Aorta (tissue), 5 donors: Measurements from ENCODE around the gene TBC1D19. TPM values are rescaled to one million over a fixed set of nuclear protein-coding genes. Genes with fewer than 3 reads are reported as not detected.
"Not testable (repeated sequence)": the region's sequence is repeated elsewhere in the genome, so short reads cannot be mapped to it uniquely, and the experiment has no call there.

ENCODE experiments used
- ATAC-seq: fragments of 200-7000 bp; cut with Tn5 transposase; one replicate; pipeline ENCODE4 v1.9.1; 2022; ENCODE audit warnings: moderate library complexity; ENCODE audit not compliant: low FRiP score
- DNase-seq, 2 donors: peaks; one replicate each; pipeline ENCODE4 v3.0.0-alpha.2; 2020
- H3K27ac ChIP-seq, 2 donors: one replicate each; pipeline ENCODE4 v1.5.1; 2013; ENCODE audit warnings: low read length in 2 of 2, mild to moderate bottlenecking in 2 of 2, moderate library complexity in 2 of 2, control low read depth in 1 of 2, inconsistent platforms in 1 of 2, low read depth in 1 of 2
- H3K27me3 ChIP-seq, 2 donors: one replicate each; pipeline ENCODE4 v1.6.1; 2013; ENCODE audit warnings: control low read depth in 1 of 2, low read length in 1 of 2, mild to moderate bottlenecking in 1 of 2, moderate library complexity in 1 of 2; ENCODE audit not compliant: insufficient read depth in 2 of 2, control insufficient read depth in 1 of 2
- H3K36me3 ChIP-seq, 2 donors: one replicate each; pipeline ENCODE4 v1.6.1; 2013; ENCODE audit warnings: control low read depth in 1 of 2, low read length in 1 of 2, mild to moderate bottlenecking in 1 of 2; ENCODE audit not compliant: insufficient read depth in 2 of 2, control insufficient read depth in 1 of 2
- H3K4me1 ChIP-seq, 2 donors: one replicate each; pipeline ENCODE4 v1.6.1; 2013; ENCODE audit warnings: low read length in 2 of 2, control low read depth in 1 of 2, mild to moderate bottlenecking in 1 of 2, moderate library complexity in 1 of 2; ENCODE audit not compliant: insufficient read depth in 2 of 2, control insufficient read depth in 1 of 2
- H3K4me3 ChIP-seq, 2 donors: one replicate each; pipeline ENCODE4 v1.5.1; 2013; ENCODE audit warnings: low read length in 2 of 2, control low read depth in 1 of 2, mild to moderate bottlenecking in 1 of 2
- H3K9me3 ChIP-seq: one replicate; pipeline ENCODE4 v1.6.1; 2013; ENCODE audit warnings: mild to moderate bottlenecking, low read length; ENCODE audit not compliant: control insufficient read depth
- WGBS, 2 donors: extraction: QIAGEN DNeasy Blood & Tissue Kit; methylation state at CpG; one replicate each; pipeline ENCODE4 v1.1.7; 2013; 5-methylcytosine and 5-hydroxymethylcytosine counted together
- intact Hi-C, 2 donors: fragments of 100-400 bp; cut with DNase I; formaldehyde crosslinking; loops; one replicate each; pipeline versions ENCODE4 v1.14.2 to v1.15.0; 2022
- polyA plus RNA-seq, 2 donors: library from polyadenylated mRNA; stranded (reverse); fragments of 200-250 nt; gene quantifications; one replicate each; pipeline ENCODE4 v1.2.3, GENCODE V29; 2013
- total RNA-seq, 2 donors: library from RNA; stranded (reverse); fragmentation: NEBNext Ultra II Directional; extraction: Animal tissue kit (Norgen Biotek cat#: 25700); gene quantifications; one replicate each; pipeline ENCODE4 v1.2.1, GENCODE V29; 2021
- donor health status: healthy with polysubstance abuse.
- donor health status: Bipolar disorder and iron deficiency.
- donor health status: DM: no; HTN: no; CAD: no.
- donor health status: DM: no; HTN: no; CAD: no.
- donor health status: DM: yes; HTN: yes; CAD: no.

Gene TBC1D19
- total and polyA plus RNA-seq, 4 donors = 2.9 to 13.2 (median 7.1) TPM

DNA sequence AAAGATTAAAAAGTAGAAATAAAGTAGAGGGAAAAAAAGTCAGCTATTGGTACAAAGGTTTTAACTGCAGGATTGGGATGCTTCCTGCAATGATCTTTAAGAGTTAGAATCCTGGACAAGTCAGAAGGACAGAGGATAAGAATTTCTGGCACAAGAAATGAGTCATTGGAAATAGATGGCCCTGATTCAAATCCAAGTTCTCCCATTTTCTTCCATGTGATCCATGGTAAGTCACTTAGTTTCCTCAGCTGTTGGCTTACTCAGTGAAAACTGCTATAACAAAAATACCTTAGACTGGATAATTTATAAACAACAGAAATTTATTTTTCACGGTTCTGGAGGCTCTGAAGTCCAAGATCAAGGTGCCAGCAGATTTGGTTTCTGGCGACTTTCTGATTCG is 13.3 kb upstream of the TBC1D19 start:
- Histone ChIP-seq H3K36me3 (no peaks in the 10 kb centered on the region), H3K4me1 (no peaks in the 10 kb centered on the region), H3K27me3 (no peaks in the 10 kb centered on the region), H3K9me3 (no peaks in the 10 kb centered on the region), H3K4me3 (no peak overlapping the region), H3K27ac (no peak overlapping the region)
- DNase-seq (no peak), ATAC-seq (no peak)
- 67 to 75% methylated on average over 3 of the region's 3 CpGs for WGBS, 2 donors
- intact Hi-C loops = no loop called here

- intact Hi-C loops = no loop called here
- Histone ChIP-seq H3K27ac (no peak overlapping the region), H3K4me3 (no peak overlapping the region), H3K9me3 (no peaks in the 10 kb centered on the region), H3K27me3 (no peaks in the 10 kb centered on the region), H3K36me3 (no peaks in the 10 kb centered on the region), H3K4me1 (no peaks in the 10 kb centered on the region)
- DNase-seq (no peak), ATAC-seq (no peak)
- WGBS, 2 donors = 85 to 100% methylated on average over 1 of the region's 1 CpG
These were observed 10.5 kb upstream of the TBC1D19 start for GRCh38 chr4:26573389-26573794.

DNA sequence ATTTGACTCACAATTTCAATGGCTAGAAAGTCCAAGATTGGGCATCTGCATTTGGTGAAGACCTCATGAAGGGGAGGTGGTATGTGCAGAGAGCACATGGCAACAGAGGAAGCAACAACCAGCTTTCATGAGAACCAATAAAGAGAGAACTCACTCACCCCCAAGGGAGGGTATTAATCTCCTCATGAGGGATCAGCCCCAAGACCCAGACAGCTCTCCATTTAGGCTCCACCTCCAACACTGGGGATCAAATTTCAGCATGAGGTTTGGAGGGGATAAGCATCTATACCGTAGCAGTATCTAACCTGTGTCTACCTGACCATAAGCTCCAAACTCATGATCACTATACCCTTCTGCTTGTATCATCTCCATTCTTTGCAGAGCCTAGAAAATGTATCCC is 9.3 kb upstream of the TBC1D19 start:
- Histone ChIP-seq H3K4me1 (no peaks in the 10 kb centered on the region), H3K9me3 (no peaks in the 10 kb centered on the region), H3K36me3 (no peaks in the 10 kb centered on the region), H3K27ac (no peak overlapping the region), H3K4me3 (no peak overlapping the region), H3K27me3 (no peaks in the 10 kb centered on the region)
- DNase-seq (no peak), ATAC-seq (no peak)
- intact Hi-C loops = no loop called here
- 38 to 53% methylated on average over 1 of the region's 1 CpG for WGBS, 2 donors

GRCh38 chr4:26576231-26576739 is 7.6 kb upstream of the TBC1D19 start:
- DNase-seq (no peak), ATAC-seq (no peak)
- 6 to 10% methylated on average over 7 of the region's 7 CpGs for WGBS, 2 donors
- Histone ChIP-seq H3K4me1 (no peaks in the 10 kb centered on the region), H3K36me3 (no peaks in the 10 kb centered on the region), H3K27me3 (no peaks in the 10 kb centered on the region), H3K9me3 (no peaks in the 10 kb centered on the region), H3K27ac (no peak overlapping the region), H3K4me3 (peak overlapping the region in 1 of 2 donors; percentile 14)
- intact Hi-C loops = no loop called here

DNA sequence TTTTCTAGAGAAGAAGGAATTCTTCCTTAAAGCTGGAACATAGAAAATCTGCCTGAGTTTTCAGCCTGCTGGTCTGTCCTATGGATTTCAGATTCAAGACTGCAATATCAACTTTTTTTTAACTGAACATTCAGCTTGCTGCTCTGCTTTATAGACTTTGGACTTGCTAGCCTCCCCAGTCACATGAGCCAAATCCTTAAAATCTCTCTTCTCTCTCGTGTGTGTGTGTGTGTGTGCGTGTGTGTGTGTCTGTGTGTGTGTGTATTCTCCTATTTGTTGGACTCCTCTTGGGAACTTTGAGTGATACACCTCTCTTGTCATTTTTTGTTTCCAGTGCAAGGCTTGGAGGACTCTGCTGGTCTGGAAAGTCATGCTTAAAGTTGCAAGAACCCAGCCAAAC is 6.8 kb upstream of the TBC1D19 start:
- Histone ChIP-seq H3K4me3 (no peak overlapping the region), H3K9me3 (no peaks in the 10 kb centered on the region), H3K27ac (no peak overlapping the region), H3K4me1 (no peaks in the 10 kb centered on the region), H3K36me3 (no peaks in the 10 kb centered on the region), H3K27me3 (no peaks in the 10 kb centered on the region)
- intact Hi-C loops = no loop called here
- WGBS, 2 donors = 62 to 65% methylated on average over 2 of the region's 2 CpGs
- ATAC-seq = no peak
- no peak for DNase-seq

DNA sequence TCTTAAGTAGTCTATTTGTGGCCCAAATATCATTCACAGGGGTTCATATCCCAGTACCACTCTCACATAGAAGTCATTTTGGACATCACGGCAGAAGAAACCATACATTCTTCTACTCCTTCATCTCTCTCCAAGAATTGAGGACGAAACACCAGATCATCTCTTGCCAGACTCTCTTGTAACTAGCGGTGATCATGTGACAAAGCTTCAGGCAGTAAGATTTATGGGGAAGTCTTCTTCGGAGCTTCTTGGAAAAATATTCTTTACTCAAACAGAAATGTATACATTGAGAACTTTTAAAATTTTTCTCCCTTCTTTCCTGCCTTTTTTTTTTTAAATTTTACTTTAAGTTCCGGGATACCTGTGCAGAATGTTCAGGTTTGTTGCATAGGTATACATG is 4.7 kb upstream of the TBC1D19 start:
- 83 to 87% methylated on average over 5 of the region's 5 CpGs for WGBS, 2 donors
- no peak for DNase-seq
- no peaks in the 10 kb centered on the region for H3K9me3 ChIP-seq
- H3K4me1 ChIP-seq = no peaks in the 10 kb centered on the region
- no peaks in the 10 kb centered on the region for H3K27me3 ChIP-seq
- H3K27ac ChIP-seq = no peak overlapping the region
- no peak overlapping the region for H3K4me3 ChIP-seq
- ATAC-seq = no peak
- intact Hi-C loops = no loop called here
- H3K36me3 ChIP-seq = no peaks in the 10 kb centered on the region

GRCh38 chr4:26581341-26581740 is 2.5 kb upstream of the TBC1D19 start:
- intact Hi-C loops = loop anchor here in 1 of 2 donors (5.0 kb wide), 1 partner anchor 276 kb away; no protein-coding TSS in a partner anchor
- H3K27ac ChIP-seq, H3K4me1 ChIP-seq, H3K4me3 ChIP-seq, ATAC-seq, DNase-seq, H3K27me3 ChIP-seq, H3K36me3 ChIP-seq, H3K9me3 ChIP-seq: not testable (repeated sequence)
- WGBS, 2 donors = 88 to 91% methylated on average over 4 of the region's 4 CpGs

GRCh38 chr4:26583538-26583864 is 383 bp upstream of the TBC1D19 start:
- 1% methylated on average over 11 of the region's 11 CpGs for WGBS, 2 donors
- peak; percentile 69 for ATAC-seq
- Histone ChIP-seq H3K27me3 (no peaks in the 10 kb centered on the region), H3K4me3 (peak overlapping the region; percentile 75 to 89), H3K36me3 (no peaks in the 10 kb centered on the region), H3K9me3 (no peaks in the 10 kb centered on the region), H3K4me1 (no peaks in the 10 kb centered on the region), H3K27ac (peak overlapping the region in 1 of 2 donors; percentile 38)
- intact Hi-C loops = loop anchor here in 1 of 2 donors (5.0 kb wide), 1 partner anchor 274 kb away; no protein-coding TSS in a partner anchor
- DNase-seq = no peak

- no peaks in the 10 kb centered on the region for H3K36me3 ChIP-seq
- H3K27ac ChIP-seq = no peak overlapping the region
- WGBS, 2 donors = 30 to 38% methylated on average over 4 of the region's 4 CpGs
- DNase-seq (no peak), ATAC-seq (no peak)
- H3K4me3 ChIP-seq = peak overlapping the region; percentile 49 to 75
- no peaks in the 10 kb centered on the region for H3K27me3 ChIP-seq
- intact Hi-C loops = loop anchor here in 1 of 2 donors (5.0 kb wide), 1 partner anchor 273 kb away; no protein-coding TSS in a partner anchor
- no peaks in the 10 kb centered on the region for H3K4me1 ChIP-seq
- no peaks in the 10 kb centered on the region for H3K9me3 ChIP-seq
These were observed 841 bp downstream of the TBC1D19 start for GRCh38 chr4:26584725-26585124.
